SK-N-SH (cell line): ENCODE data around the gene IARS2.

Experiments used
- EP300 ChIP-seq, 2 experiments: IDR thresholded peaks; 2 replicates each; pipeline versions ENCODE4 v1.4.0 to v1.6.1; 2012; ENCODE audit warnings: borderline replicate concordance in 1 of 2, low read depth in 1 of 2, low read length in 1 of 2
- JUND ChIP-seq: IDR thresholded peaks from 2 replicates; pipeline ENCODE4 v1.4.0; 2012
- SIN3A ChIP-seq: IDR thresholded peaks from 2 replicates; pipeline ENCODE4 v1.6.1; 2012; ENCODE audit warnings: low read depth, mild to moderate bottlenecking, low read length, moderate library complexity, borderline replicate concordance

- TF ChIP-seq EP300 (IDR thresholded peaks at IDR 0.05; ENCODE audit: borderline replicate concordance in 1 of 2, low read depth in 1 of 2, low read length in 1 of 2) (no peak), SIN3A (no peak), JUND (no peak)
Observed at GRCh38 chr1:220189750-220190347, 95.9 kb downstream of the IARS2 start.
